Stimulated activated CD8-positive, alpha-beta memory T cell treated with anti-CD3 and anti-CD28 coated beads, Interleukin-4, amount 100 ng/mL, for 24 hours (primary cell): ENCODE data around the gene MAMLD1.

ENCODE experiments used
- DNase-seq: peaks from one replicate; pipeline ENCODE4 v3.0.0-alpha.2; 2020; ENCODE audit warnings: low read depth

MAMLD1 gene

DNA sequence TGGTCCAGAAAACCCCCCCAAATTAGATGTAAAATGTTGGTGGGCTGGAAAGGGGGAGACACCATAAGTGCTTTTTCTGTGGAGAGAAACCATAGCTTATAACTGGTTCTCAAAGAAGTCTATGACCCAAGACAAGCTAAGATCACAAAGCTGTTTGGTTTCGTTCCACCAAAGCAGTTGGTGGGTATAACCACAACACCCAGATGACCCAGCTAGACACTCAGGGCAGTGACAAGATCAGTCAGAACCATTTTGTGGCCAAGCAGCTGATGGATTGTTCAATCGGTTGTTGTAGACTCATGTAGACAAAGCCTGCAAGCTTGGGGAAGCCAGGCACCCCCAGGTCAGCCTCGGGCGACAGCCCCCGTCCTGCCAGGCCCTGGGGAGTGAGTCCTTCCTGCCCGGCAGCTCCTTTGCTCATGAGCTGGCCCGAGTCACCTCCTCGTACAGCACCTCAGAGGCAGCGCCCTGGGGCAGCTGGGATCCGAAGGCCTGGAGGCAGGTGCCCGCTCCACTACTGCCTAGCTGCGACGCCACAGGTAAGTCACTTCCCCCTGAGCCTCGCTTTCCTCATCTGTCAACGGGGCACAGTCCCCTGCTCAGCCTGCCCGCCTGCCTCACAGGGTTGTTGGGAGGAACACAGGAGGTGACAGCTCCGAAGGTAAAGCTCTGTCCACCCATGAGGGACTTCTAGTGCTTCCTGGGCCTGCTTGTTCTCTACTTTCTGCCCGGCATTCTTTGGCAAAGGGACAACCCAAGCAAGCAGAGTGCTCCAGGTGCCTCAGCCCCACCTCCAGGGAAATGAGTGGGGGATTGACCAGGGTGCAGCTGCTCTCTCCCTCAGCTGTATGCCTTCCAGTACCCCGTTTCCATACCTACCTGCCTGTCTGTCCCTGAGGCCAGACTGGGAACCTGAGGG lies 140.1 kb downstream of the MAMLD1 start:
- DNase-seq = no peak

DNA sequence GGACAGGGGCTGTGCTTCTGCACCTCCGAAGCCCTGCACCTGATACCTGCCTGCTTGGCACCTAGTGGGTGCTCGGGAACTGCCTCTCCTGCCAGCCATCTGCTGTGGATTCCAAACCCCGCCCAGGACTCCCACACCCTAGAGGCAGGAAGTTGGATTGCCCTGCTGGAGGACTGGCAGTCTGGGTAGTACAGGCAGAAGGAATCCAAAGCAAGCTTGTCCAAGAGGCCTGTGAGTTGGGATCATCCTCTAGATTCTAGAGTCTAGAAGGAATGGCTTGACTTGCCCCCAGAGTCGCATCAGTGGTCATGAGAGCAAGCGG lies 140.7 kb downstream of the MAMLD1 start:
- DNase-seq = no peak

DNA sequence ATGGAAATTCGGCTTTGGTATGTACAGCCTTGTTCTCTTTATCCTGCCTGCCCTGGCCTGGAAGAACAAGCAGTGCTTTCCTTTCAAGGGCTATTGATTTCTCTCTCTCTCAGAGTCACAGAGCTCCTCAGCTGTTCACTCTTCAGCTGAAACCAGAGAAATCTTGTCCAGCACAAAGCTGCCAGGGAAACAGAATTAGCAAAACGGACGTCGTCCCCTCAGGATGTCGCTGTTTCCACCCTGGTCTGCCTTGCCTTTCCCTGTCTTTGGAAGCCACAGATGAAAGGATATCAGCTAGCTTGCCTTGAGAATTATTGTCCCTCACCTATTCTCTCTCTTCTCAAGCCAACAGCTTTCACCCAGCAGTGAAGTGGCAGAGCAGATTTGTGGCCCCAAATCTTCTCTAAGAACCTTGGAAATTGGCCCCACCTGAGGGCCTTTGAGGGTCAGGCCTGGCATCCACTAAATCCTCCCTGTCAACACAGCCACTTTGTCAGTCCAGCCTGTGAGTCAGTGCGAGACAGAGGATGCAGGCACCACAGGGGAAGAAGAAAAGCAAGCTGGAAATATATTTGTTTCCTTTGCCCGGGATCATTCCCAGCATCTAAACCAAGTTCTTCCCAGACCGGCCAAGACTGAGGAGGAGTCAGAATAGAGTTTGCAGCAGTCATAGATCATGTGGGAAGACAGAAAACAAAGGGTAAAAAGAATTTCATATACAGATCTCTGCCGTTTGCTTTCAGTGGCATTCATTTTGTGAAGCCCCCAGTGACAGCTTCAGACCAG lies 141.5 kb downstream of the MAMLD1 start:
- no peak for DNase-seq

DNA sequence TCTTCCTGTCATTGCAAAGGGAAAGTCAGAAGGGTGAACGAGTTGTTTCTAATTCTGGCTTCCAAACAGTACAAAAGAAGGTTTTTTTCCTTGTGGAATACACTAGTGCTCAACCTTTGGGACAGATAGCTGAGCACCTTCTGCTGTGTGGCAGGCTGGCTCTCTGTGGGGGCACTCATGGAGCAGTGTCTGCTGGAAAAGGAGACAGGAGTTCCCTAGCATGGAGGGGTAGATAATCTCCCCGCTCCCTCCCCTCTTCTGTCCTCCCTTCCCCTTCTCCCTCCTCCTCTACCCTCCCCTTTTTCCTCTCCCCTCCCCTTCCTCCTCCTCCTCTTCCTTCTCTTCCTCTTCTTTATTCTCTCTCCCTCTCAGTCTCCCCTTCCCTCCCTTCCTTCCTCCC lies 142.9 kb downstream of the MAMLD1 start:
- no peak for DNase-seq

DNA sequence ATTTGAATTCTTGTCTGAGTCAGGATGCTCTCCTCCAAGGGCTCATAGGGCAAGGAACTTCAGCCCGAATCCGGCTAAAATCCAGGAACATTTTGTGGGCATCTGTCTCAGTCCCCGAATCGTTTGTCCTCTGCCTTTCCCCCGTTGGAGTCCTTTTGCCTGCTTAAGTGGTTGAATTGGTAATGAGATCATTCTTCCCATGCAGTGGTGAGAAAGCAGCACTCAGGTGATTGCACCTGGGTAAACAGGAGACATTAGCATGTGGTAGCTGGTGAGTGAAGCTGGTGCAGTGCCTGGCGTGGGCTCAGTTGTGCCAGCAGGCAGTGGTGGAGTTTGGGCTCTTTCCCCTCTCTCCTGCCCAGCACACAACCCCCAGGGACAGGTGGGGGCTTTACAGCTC lies 143.4 kb downstream of the MAMLD1 start:
- DNase-seq = no peak

DNA sequence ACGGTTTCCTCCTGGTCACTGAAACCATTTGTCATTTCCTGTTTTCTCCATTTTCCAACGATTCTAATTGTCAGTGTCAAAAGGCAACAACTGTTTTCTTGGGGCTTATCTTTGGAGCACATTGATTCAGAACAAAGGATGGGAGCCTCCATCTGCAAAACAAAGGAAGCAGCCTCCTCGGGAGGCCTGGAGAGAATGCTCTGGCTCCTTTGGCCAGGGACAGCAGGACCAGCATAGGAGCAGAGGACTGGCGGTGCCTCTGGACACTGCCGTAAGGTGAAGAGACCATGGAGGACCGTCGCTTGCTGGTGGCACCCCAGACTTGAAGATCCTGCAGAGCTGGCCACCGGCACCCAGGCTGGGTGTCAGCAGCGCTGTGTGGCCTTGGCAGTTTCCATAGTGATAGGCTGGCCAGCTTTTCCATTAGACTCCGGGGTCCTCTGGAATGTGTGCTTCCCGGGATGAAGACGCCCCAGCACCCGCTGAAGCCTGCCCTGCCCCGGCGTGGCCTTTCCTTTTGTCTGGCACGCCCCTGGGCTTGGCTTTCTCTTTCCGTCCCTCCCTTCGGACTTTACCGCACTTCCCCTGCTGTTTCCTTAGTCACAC lies 144.2 kb downstream of the MAMLD1 start:
- no peak for DNase-seq

DNA sequence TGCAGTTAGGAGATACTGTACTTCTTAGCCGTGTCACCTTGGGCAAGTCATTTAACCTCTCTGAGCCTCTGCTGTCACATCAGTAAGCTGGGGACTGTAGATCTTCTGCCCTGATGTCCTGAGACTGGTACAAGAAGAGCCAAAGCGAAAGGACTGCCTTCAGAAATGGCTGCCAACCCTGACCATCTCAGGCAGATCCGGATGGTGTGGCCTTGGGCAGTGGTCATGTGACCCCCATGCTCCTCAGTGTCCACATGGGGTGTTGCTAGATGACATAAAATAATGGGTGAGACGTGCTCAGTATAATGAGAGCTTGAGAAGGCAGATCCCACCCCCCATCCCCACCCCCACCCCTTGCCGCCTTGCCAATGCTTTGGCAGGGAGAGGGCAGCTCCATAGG lies 144.9 kb downstream of the MAMLD1 start:
- no peak for DNase-seq

DNA sequence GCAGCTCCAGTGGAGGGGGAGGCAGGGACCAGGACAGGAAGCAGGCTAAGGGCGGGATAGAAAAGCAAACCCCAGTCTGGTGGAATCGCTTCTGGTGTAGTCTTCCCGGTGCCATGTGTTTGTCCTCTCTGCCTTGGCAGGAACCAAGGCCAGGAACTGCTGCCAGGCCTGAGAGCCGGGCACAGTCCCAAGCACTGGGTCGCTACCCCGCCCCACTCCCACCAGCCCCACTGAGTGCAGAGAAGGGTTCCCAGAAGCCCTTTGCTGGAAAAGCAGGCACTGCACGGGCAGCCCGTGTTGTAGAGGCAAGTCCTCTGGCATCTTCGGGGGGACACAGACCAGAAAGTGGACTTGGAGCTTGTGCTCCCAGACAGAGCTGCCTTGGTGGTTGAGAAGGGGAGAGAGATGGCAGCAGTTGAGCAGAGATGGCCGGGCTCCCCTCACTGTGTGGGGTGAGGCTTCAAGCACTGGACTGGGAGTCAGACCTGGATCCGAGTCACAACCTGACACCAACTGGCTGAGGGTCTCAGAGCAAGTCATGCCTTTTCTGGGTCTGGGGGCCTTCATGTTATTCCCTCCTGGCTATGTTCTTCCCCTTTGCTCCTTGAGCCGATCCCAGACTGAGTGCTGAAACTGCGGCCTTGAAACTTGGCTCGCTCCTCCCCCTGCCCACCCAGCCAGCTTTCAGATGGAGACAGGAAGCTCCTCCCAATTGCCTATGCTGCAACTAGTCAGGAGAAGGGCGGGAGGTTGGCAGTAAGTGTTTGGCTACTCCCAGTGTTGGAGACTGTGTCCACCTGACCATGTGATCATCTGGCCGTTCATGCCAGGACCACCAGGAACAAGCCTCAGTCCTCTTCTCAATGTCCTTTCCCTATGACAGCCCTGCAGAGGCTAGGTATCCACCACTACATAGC lies 145.6 kb downstream of the MAMLD1 start:
- DNase-seq = no peak

DNA sequence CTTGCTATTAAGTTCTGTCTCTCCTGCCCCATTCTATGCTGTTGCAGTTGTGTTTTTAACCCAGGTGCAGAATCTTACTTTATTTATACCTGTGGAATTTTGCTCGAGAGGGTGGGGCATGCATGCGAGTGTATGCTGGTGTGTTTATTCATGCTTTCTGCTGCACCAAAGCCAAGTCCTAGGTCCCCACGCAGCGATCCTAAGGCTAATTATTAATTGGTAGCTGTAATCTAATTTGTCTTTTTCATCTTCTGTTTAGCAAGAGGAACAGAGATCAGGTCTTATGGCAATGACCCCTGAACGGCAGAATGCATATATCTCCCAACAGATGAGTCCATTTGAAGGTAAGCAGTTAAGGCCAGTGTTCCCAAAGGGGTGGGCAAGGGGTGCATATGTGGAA lies 146.6 kb downstream of the MAMLD1 start:
- DNase-seq = no peak

DNA sequence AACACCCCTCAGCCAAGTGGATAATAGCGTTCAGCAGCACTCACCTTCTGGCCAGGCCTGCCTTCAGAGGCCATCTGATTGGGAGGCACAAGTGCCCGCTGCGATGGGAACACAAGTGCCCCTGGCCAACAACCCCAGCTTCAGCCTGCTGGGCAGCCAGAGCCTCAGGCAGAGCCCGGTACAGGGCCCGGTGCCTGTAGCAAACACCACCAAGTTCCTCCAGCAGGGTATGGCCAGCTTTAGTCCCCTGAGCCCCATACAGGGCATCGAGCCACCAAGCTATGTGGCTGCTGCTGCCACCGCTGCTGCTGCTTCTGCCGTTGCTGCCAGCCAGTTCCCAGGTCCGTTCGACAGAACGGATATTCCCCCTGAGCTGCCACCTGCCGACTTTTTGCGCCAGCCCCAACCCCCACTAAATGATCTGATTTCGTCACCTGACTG lies 149.4 kb downstream of the MAMLD1 start:
- no peak for DNase-seq

DNA sequence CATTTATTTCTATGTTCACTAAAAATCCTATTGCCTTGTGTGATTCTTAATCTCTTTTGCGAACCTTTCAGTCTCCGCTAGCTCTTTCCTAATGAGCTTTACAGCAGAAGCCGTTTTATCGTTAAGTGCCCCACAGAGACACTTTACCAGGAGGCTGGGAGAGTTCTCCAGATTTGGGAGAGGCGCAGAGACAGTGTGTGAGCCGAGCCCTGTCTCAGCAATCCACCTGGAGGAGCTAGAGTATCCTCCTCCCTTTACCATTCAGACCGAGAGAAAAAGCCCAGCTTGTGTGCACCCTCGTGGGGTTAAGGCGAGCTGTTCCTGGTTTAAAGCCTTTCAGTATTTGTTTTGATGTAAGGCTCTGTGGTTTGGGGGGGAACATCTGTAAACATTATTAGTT lies 150.4 kb downstream of the MAMLD1 start:
- DNase-seq = no peak

DNA sequence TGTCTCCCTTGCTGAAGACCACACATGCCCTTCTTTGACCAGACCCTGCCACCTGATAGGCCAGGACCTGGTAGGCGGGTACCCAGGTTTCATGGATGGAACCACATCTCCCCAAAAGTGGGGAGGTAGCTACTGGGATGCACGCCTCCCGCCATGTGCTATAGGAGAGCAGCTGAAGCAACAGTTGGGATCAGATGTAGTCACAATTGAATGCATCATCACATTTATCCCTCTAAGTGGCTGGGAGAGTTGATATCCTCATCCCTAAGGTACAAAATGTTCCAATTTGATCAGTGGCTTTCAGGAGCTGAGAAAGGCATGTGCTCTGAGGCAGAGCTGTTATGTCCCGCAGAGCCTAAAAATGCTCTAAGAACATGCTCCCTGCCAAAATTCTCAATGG lies 151.3 kb downstream of the MAMLD1 start:
- no peak for DNase-seq

DNA sequence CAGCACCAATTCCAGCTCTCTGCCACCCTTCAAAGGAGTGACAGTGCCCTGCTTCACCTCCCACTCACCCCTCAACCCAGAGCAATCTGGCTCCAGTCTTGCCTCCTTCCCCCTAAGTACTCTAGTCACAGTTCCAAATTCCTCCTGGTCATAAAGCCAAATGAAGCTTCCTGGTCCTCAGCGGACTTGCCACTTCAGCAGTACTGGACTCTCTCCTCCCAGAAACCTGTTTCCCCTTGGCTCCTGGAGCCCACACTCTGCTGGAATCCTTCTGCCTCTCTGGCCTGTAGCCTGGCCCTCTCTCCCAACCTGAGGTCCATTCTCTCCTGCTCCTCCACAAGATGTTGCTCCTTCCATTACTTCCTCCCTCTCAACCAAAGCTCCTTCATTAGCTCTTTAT lies 152.7 kb downstream of the MAMLD1 start:
- DNase-seq = no peak

DNA sequence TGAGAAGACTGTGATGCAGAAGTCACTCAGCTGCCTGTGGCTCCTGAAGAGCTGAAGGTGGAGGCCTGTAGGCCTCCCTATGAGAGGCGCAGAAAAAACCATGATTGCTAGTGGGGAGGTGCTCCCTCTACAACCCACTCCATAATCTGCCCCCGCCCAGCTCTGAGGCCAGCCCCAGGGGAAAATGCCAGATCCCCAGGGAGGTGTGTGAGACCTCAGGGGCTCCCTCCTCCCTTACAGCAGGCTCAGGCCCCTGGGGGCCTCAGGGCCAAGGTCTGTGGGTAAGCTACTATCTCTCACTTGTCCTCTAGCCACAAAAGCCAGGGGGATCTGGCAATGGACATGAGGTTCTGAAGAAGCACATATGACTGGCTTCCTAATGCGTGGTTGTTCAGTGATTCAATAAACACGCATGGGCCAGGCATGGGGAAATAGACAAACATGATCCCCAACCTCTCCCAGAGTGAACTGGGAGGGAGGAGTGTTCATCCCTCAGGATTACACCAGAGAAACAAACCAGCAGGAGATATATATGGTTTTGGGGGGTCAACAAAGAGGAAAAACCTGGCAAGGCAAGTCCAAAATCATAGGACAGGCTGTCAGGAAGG lies 154.3 kb downstream of the MAMLD1 start:
- no peak for DNase-seq

DNA sequence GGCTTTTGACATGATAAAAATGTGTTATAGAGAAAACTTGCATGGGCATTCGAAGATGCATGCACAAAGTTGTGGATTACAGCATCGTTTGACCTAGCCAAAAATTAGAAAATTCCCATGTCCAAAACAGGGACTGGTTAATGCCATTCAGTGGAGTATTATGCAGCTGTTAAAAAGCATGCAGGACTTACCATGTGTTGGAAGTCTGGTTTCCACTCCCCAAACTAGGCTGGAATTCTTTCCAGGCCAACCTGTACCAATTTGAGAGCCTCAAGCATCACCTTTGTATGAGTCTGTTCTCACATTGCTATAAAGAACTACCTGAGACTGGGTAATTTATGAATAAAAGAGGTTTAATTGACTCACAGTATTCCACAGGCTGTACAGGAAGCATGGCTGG lies 159.4 kb downstream of the MAMLD1 start:
- DNase-seq = no peak

DNA sequence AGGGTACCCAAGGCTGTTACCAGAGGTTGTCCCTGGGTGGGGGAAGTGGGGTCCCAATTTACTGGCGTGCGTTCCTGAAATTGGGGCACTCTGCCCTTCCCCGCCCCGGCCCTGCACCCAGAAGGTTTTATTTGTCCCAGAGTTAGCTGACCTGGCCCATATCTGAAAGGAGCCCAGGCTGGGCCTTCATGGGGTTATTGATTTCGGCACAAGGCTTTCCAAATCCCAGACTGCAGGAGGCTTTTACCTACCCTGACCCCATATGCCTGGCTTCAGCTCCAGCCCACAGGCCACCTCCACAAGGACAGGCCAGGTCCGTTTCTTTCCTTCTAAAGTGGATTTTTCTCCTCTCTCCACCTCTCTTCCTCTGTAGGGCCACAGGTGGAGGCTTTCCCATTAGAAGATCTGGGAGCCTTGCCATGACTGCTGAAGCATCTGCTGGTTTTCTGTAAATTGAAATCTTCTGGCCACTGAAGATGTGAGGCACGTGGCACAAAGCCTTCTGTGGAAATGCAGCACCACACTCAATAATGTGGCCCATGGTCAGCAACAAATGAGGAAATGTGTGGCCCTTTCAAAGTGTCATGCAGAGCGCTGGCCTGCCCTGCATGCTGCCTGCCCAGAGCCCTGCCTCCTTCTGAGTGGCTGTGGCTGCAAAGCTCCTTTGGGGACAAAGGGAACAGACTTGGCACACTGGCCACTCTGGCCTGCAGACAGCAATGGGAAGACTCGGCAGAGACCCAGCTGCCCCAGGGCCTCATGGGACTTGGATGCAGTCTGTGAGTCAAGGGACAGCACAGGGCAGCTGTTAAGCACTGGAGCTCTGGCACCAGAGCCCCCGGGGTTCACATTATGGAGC lies 162.2 kb downstream of the MAMLD1 start:
- no peak for DNase-seq

DNA sequence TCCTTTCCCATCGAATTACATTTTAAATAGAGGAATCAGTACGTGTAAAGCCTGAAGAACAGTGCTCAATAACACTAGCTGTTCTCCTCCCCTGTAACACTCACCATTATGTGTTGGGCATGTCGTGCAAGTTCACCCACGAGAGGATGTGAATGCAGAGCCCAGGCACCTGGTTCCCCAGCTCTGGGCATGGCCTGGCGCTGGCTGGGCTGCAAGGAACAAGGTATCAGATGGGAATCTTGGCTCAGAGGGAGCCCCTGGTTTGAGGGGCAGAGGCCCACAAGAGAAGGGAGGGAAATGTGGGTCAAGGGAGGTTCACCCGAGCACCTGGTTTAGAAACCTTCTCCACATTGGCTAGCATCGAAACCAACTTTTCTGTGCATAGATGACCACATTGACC lies 163.6 kb downstream of the MAMLD1 start:
- DNase-seq = no peak

DNA sequence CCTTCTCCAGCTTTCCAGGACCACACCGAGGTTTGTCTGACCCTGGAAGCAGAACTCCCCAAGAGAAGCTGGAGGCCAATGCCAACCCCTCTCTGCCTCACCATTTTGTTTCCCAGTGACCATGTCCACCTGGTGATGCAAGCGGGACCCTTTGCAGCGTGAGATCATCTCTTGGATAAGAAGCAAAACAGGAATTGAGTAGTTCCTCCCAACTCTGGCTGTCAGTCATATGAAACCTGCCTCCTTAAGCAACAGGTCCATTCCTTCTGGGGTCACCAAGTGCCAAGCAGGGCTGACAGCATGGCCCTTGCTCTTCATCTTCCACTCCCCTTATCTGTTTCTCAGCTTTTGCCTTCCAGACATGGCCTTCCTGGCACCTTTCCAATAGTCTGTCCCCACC lies 164.0 kb downstream of the MAMLD1 start:
- DNase-seq = no peak

DNA sequence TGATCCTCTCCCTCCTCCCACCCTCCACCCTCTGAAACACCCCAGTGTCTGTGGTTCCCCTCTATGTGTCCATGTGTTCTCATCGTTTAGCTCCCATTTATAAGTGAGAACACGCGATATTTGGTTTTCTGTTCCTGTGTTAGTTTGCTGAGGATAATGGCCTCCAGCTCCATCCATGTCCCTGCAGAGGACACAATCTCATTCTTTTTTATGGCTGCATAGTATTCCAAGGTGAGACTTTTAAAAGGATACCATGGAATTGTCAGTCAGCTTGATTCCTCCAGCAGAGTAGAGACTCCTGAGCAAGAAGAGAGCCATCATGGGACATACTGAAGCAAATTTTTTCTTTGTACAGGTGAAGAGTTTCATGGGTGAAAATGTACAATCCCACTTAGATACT lies 166.5 kb downstream of the MAMLD1 start:
- DNase-seq = no peak

DNA sequence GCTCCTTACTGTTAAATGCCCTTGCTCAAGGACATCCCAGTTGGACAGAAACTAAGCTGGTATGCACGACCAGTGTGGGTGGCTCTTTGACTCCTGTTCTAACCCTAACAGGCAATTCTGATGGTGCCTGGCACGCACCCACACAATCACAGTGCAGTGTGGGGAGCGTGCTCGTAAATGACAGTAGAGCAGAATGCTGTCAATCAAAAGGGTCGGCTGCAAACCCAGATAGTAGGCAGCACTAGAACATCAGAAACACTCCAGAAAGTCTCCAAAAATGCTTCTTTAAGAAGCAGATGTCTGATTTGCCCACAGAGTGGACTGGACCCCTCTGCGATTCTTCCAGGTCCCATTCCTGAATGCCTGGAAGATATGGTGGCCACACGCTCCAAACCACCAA lies 167.7 kb downstream of the MAMLD1 start:
- no peak for DNase-seq

DNA sequence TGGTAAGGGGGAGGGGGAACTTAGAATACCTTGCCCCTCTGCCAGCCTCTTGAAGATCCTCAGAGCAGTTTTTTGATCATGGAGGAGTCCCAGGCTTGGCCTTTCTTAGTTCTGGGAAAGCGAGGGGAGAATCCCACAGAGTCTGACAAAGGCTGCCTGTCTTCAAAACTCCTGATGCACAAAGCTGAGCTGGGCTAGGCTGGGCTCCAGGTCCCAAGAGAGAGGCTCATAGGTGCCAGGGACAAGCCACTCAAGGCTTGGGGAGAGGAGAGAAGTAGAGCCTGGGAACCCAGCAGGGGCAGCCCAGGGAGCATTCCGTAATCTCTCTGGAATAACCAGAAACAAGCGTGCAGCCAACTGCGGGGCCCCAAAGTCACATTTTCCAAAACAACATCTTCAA lies 168.3 kb downstream of the MAMLD1 start:
- DNase-seq = no peak
